ENCODE measurements around the gene CYBA. TPM values are rescaled to one million over a fixed set of nuclear protein-coding genes. Genes with fewer than 3 reads are reported as not detected.

CYBA gene
- total RNA-seq, 1 donor from 2014 or later: 140 TPM

- peaks cover 5% of the 10 kb centered on the region for H3K4me1 Mint-ChIP-seq (ENCODE audit: unreplicated experiment)
- H3K9me3 Mint-ChIP-seq (ENCODE audit: unreplicated experiment): no peaks in the 10 kb centered on the region
- no peak for TF ChIP-seq CTCF (IDR thresholded peaks at IDR 0.05; ENCODE audit: unreplicated experiment)
- no peak overlapping the region for H3K4me3 Mint-ChIP-seq (ENCODE audit: unreplicated experiment)
- peaks cover 14% of the 10 kb centered on the region for H3K36me3 Mint-ChIP-seq (ENCODE audit: low read depth, unreplicated experiment)
- DNase-seq (ENCODE audit: low spot score): no peak
- H3K27me3 Mint-ChIP-seq (ENCODE audit: unreplicated experiment): peaks cover 13% of the 10 kb centered on the region
- no peak overlapping the region for H3K27ac Mint-ChIP-seq (ENCODE audit: unreplicated experiment)
Observed at GRCh38 chr16:88645455-88645854, 5.4 kb downstream of the CYBA start.

- no peak overlapping the region for H3K4me3 Mint-ChIP-seq (ENCODE audit: unreplicated experiment)
- TF ChIP-seq CTCF (IDR thresholded peaks at IDR 0.05; ENCODE audit: unreplicated experiment): no peak
- DNase-seq (ENCODE audit: low spot score): no peak
- peaks cover 14% of the 10 kb centered on the region for H3K36me3 Mint-ChIP-seq (ENCODE audit: low read depth, unreplicated experiment)
- H3K27ac Mint-ChIP-seq (ENCODE audit: unreplicated experiment): no peak overlapping the region
- no peaks in the 10 kb centered on the region for H3K4me1 Mint-ChIP-seq (ENCODE audit: unreplicated experiment)
- no peaks in the 10 kb centered on the region for H3K9me3 Mint-ChIP-seq (ENCODE audit: unreplicated experiment)
- peaks cover 13% of the 10 kb centered on the region for H3K27me3 Mint-ChIP-seq (ENCODE audit: unreplicated experiment)
Observed at GRCh38 chr16:88643644-88643932, 7.3 kb downstream of the CYBA start.

- Mint-ChIP-seq H3K9me3 (ENCODE audit: unreplicated experiment) (no peaks in the 10 kb centered on the region), H3K27me3 (ENCODE audit: unreplicated experiment) (peaks cover 11% of the 10 kb centered on the region), H3K27ac (ENCODE audit: unreplicated experiment) (no peak overlapping the region), H3K4me3 (ENCODE audit: unreplicated experiment) (no peak overlapping the region), H3K36me3 (ENCODE audit: low read depth, unreplicated experiment) (peaks cover 14% of the 10 kb centered on the region), H3K4me1 (ENCODE audit: unreplicated experiment) (no peaks in the 10 kb centered on the region)
- DNase-seq (ENCODE audit: low spot score): no peak
- no peak for TF ChIP-seq CTCF (IDR thresholded peaks at IDR 0.05; ENCODE audit: unreplicated experiment)
Observed at GRCh38 chr16:88642881-88643643, 7.8 kb downstream of the CYBA start.

GRCh38 chr16:88640498-88641247 lies 10.2 kb downstream of the CYBA start:
- Mint-ChIP-seq H3K4me3 (ENCODE audit: unreplicated experiment) (no peak overlapping the region), H3K4me1 (ENCODE audit: unreplicated experiment) (no peaks in the 10 kb centered on the region), H3K36me3 (ENCODE audit: low read depth, unreplicated experiment) (peaks cover 18% of the 10 kb centered on the region), H3K27me3 (ENCODE audit: unreplicated experiment) (peaks cover 21% of the 10 kb centered on the region), H3K27ac (ENCODE audit: unreplicated experiment) (no peak overlapping the region), H3K9me3 (ENCODE audit: unreplicated experiment) (no peaks in the 10 kb centered on the region)
- no peak for DNase-seq (ENCODE audit: low spot score)
- no peak for TF ChIP-seq CTCF (IDR thresholded peaks at IDR 0.05; ENCODE audit: unreplicated experiment)

GRCh38 chr16:88640039-88640495 lies 10.8 kb downstream of the CYBA start:
- Mint-ChIP-seq H3K4me1 (ENCODE audit: unreplicated experiment) (no peaks in the 10 kb centered on the region), H3K36me3 (ENCODE audit: low read depth, unreplicated experiment) (peaks cover 17% of the 10 kb centered on the region), H3K4me3 (ENCODE audit: unreplicated experiment) (no peak overlapping the region), H3K9me3 (ENCODE audit: unreplicated experiment) (no peaks in the 10 kb centered on the region), H3K27me3 (ENCODE audit: unreplicated experiment) (peaks cover 22% of the 10 kb centered on the region), H3K27ac (ENCODE audit: unreplicated experiment) (no peak overlapping the region)
- DNase-seq (ENCODE audit: low spot score): no peak
- TF ChIP-seq CTCF (IDR thresholded peaks at IDR 0.05; ENCODE audit: unreplicated experiment): no peak

Data from endothelial cell (in vitro differentiated cells).